K562 (cell line): ENCODE results near the gene HIGD1C. TPM values are rescaled to one million over a fixed set of nuclear protein-coding genes. Genes with fewer than 3 reads are reported as not detected.
A peak's percentile ranks its signal among the peaks of the same experiment; 100 is the strongest.

Experiments
- BCL6 ChIP-seq: fragments of 250-450 bp; sonication (Bioruptor Pico); IDR thresholded peaks from 2 replicates; pipeline ENCODE4 v1.4.0; 2020
- CREM ChIP-seq: IDR thresholded peaks from 2 replicates; pipeline ENCODE4 v1.6.1; 2014; ENCODE audit warnings: antibody characterized with exemption, low read depth
- GABPA ChIP-seq: fragments of 200-800 bp; sonication (Bioruptor generic); conservative IDR thresholded peaks from 2 replicates; pipeline ENCODE4 v1.6.1; 2016; ENCODE audit warnings: low read depth, missing genetic modification characterization, missing compliant biosample characterization
- HMGN3 ChIP-seq: IDR thresholded peaks from 2 replicates; pipeline ENCODE4 v1.6.1; 2011; ENCODE audit warnings: borderline replicate concordance, low read depth, mild to moderate bottlenecking, mixed read lengths, low read length; ENCODE audit not compliant: insufficient read length; ENCODE audit errors: extremely low read depth
- HNRNPH1 ChIP-seq: fragments of 200-400 bp; formaldehyde crosslinking; optimal IDR thresholded peaks from 2 replicates; pipeline ENCODE3; 2017; ENCODE audit warnings: low read depth, mild to moderate bottlenecking, low read length, moderate library complexity
- NFIX ChIP-seq: fragments of 250-450 bp; sonication (Bioruptor Pico); IDR thresholded peaks from 2 replicates; pipeline ENCODE4 v1.4.0; 2020; ENCODE audit warnings: low read depth, mild to moderate bottlenecking, moderate library complexity
- RBM14 ChIP-seq: fragments of 200-400 bp; formaldehyde crosslinking; IDR thresholded peaks from 2 replicates; pipeline ENCODE4 v1.6.1; 2018; ENCODE audit warnings: low read depth, mild to moderate bottlenecking, low read length, moderate library complexity, borderline replicate concordance; ENCODE audit not compliant: insufficient read depth
- TAF15 ChIP-seq: fragments of 200-400 bp; formaldehyde crosslinking; IDR thresholded peaks from 2 replicates; pipeline ENCODE4 v1.6.1; 2017; ENCODE audit warnings: mild to moderate bottlenecking, low read depth, low read length, moderate library complexity
- YBX1 ChIP-seq: fragments of 450-650 bp; IDR thresholded peaks from 2 replicates; pipeline ENCODE4 v1.7.1; 2016; ENCODE audit warnings: mild to moderate bottlenecking
- ZFX ChIP-seq: sonication (generic); formaldehyde crosslinking; IDR thresholded peaks from 2 replicates; pipeline ENCODE4 v1.8.0; 2022; ENCODE audit warnings: mild to moderate bottlenecking, missing genetic modification reagents, moderate library complexity
- ZMIZ1 ChIP-seq, 2 experiments: fragments of 150-350 bp in 1 of 2; IDR thresholded peaks; 2 replicates each; pipeline ENCODE4 v1.6.1; 2012 to 2016; ENCODE audit warnings: low read depth in 2 of 2, low read length in 2 of 2, mild to moderate bottlenecking in 1 of 2, moderate library complexity in 1 of 2
- ZNF384 ChIP-seq: IDR thresholded peaks from 2 replicates; pipeline ENCODE4 v1.6.1; 2012; ENCODE audit warnings: low read depth, low read length, improper control_type of control experiment
- ZNF398 ChIP-seq: fragments of 250-450 bp; sonication (Bioruptor Pico); IDR thresholded peaks from 2 replicates; pipeline ENCODE4 v1.8.0; 2021; ENCODE audit warnings: moderate library complexity, mild to moderate bottlenecking, inconsistent platforms
- ZNF512 ChIP-seq: IDR thresholded peaks from 2 replicates; pipeline ENCODE4 v1.6.1; 2016; ENCODE audit warnings: missing genetic modification characterization, missing compliant biosample characterization
- ZNF561 ChIP-seq: fragments of 450-650 bp; formaldehyde crosslinking; conservative IDR thresholded peaks from 2 replicates; pipeline ENCODE4 v1.4.0; 2020; ENCODE audit warnings: mild to moderate bottlenecking, moderate library complexity
- ZNF79 ChIP-seq: fragments of 250-450 bp; sonication (Bioruptor Pico); IDR thresholded peaks from 2 replicates; pipeline ENCODE4 v1.4.0; 2020; ENCODE audit warnings: low read depth, mild to moderate bottlenecking, moderate library complexity
- ZZZ3 ChIP-seq: fragments of 450-650 bp; IDR thresholded peaks from 2 replicates; pipeline ENCODE4 v1.6.1; 2016; ENCODE audit warnings: antibody characterized with exemption, mild to moderate bottlenecking, moderate library complexity
- polyA plus RNA-seq, 8 experiments: library from polyadenylated mRNA; depleted of rRNA in 4 of 8; stranded (reverse) in 5 of 8; unstranded in 3 of 8; fragments of >200 nt; fragmentation: Nextera tagmentation in 2 of 8; fragmentation: Illumina TruSeq in 1 of 8; extraction: Ambion mirVana in 2 of 8; extraction: Trizol in 1 of 8; gene quantifications; 2 replicates each; pipeline versions ENCODE4 v1.2.1 to v1.2.3, GENCODE V29; 2011 to 2014; ENCODE audit warnings: inconsistent platforms in 1 of 8, missing spikeins in 1 of 8
- total RNA-seq, 7 experiments: library from RNA; depleted of rRNA in 6 of 7; stranded (reverse); fragments of >200 nt in 6 of 7; fragmentation: Illumina TruSeq in 2 of 7; extraction: Trizol in 2 of 7; gene quantifications; 2 replicates each; pipeline versions ENCODE4 v1.2.1 to v1.2.3, GENCODE V29; 2011 to 2021; ENCODE audit warnings: low replicate concordance in 1 of 7

The HIGD1C gene
- total and polyA plus RNA-seq, 9 of the 15 experiments (the other 6 are each of a cell fraction or from before 2014, with no cell fraction given): not detected

- TF ChIP-seq BCL6 (no peak), RBM14 (no peak), CREM (no peak), TAF15 (no peak), ZNF512 (tag) (no peak), ZNF398 (CRISPR knock-in tag) (no peak), NFIX (CRISPR knock-in tag) (no peak), HMGN3 (no peak), HNRNPH1 (no peak), ZNF79 (no peak), ZMIZ1 (IDR thresholded peaks at IDR 0.05; ENCODE audit: low read depth in 2 of 2, low read length in 2 of 2) (no peak), ZFX (CRISPR knock-in tag) (no peak), GABPA (tag) (peak; percentile 48; the same call in 1 of the 2 replicates), ZNF561 (CRISPR knock-in tag) (no peak), ZNF384 (peak; percentile 99), ZZZ3 (no peak), YBX1 (no peak)
Observed at GRCh38 chr12:50924439-50925341, 27.7 kb upstream of the HIGD1C start (continued).
